HepG2 (cell line): ENCODE data around the gene GPATCH3. TPM values are rescaled to one million over a fixed set of nuclear protein-coding genes. Genes with fewer than 3 reads are reported as not detected.
A peak's percentile ranks its signal among the peaks of the same experiment; 100 is the strongest.

Experiments
- BORCS8-MEF2B ChIP-seq: sonication (generic); formaldehyde crosslinking; IDR thresholded peaks from 2 replicates; pipeline ENCODE4 v1.8.0; 2022; ENCODE audit warnings: mild to moderate bottlenecking, missing genetic modification reagents
- ELF1 ChIP-seq: sonication (generic); formaldehyde crosslinking; IDR thresholded peaks from 2 replicates; pipeline ENCODE4 v1.4.0; 2020; ENCODE audit warnings: missing genetic modification reagents
- FOXC1 ChIP-seq: sonication (generic); formaldehyde crosslinking; IDR thresholded peaks from 2 replicates; pipeline ENCODE4 v1.8.0; 2022; ENCODE audit warnings: mild to moderate bottlenecking, missing genetic modification reagents, borderline replicate concordance
- FOXO4 ChIP-seq: sonication (generic); formaldehyde crosslinking; conservative IDR thresholded peaks from 2 replicates; pipeline ENCODE4 v1.8.1; 2023; ENCODE audit warnings: missing genetic modification reagents
- HDAC1 ChIP-seq: sonication (generic); formaldehyde crosslinking; IDR thresholded peaks from 2 replicates; pipeline ENCODE4 v1.5.1; 2020; ENCODE audit warnings: mild to moderate bottlenecking, missing genetic modification reagents
- ISX ChIP-seq: sonication (generic); formaldehyde crosslinking; conservative IDR thresholded peaks from 2 replicates; pipeline ENCODE4 v1.5.0; 2020; ENCODE audit warnings: missing genetic modification reagents
- JDP2 ChIP-seq: sonication (generic); formaldehyde crosslinking; IDR thresholded peaks from 2 replicates; pipeline ENCODE4 v1.8.1; 2022; ENCODE audit warnings: missing genetic modification reagents, borderline replicate concordance
- MATR3 ChIP-seq: sonication (generic); formaldehyde crosslinking; IDR thresholded peaks from 2 replicates; pipeline ENCODE4 v1.4.0; 2020; ENCODE audit warnings: missing genetic modification reagents
- NONO ChIP-seq, 2 experiments: fragments of 450-650 bp in 1 of 2; sonication (generic) in 1 of 2; formaldehyde crosslinking in 1 of 2; IDR thresholded peaks in 1 of 2; conservative IDR thresholded peaks in 1 of 2; 2 replicates each; pipeline versions ENCODE4 v1.6.1 to v1.8.0; 2017 to 2022; ENCODE audit warnings: mild to moderate bottlenecking in 1 of 2, missing genetic modification reagents in 1 of 2, moderate library complexity in 1 of 2
- SP1 ChIP-seq, 2 experiments: fragments of 450-650 bp in 1 of 2; sonication (generic) in 1 of 2; formaldehyde crosslinking in 1 of 2; IDR thresholded peaks; 2 replicates each; pipeline versions ENCODE4 v1.4.0 to v1.6.1; 2016 to 2020; ENCODE audit warnings: missing genetic modification reagents in 1 of 2
- SSRP1 ChIP-seq: IDR thresholded peaks from 2 replicates; pipeline ENCODE4 v1.6.1; 2016; ENCODE audit warnings: control low read depth
- TCF7 ChIP-seq: sonication (generic); IDR thresholded peaks from 2 replicates; pipeline ENCODE4 v1.6.1; 2016; ENCODE audit warnings: antibody characterized with exemption, low read depth
- ZBTB37 ChIP-seq: sonication (generic); formaldehyde crosslinking; IDR thresholded peaks from 2 replicates; pipeline ENCODE4 v1.4.0; 2020; ENCODE audit warnings: mild to moderate bottlenecking, missing genetic modification reagents
- ZNF282 ChIP-seq: fragments of 450-650 bp; IDR thresholded peaks from 2 replicates; pipeline ENCODE4 v1.6.1; 2018; ENCODE audit not compliant: partially characterized antibody
- ZNF414 ChIP-seq: sonication (generic); formaldehyde crosslinking; IDR thresholded peaks from 2 replicates; pipeline ENCODE4 v1.5.0; 2020; ENCODE audit warnings: missing genetic modification reagents
- ZNF460 ChIP-seq: sonication (generic); formaldehyde crosslinking; IDR thresholded peaks from 2 replicates; pipeline ENCODE4 v1.5.1; 2020; ENCODE audit warnings: missing genetic modification reagents, mild to moderate bottlenecking, borderline replicate concordance
- polyA plus RNA-seq, 8 experiments: library from polyadenylated mRNA; depleted of rRNA in 3 of 8; stranded (reverse) in 7 of 8; unstranded in 1 of 8; fragments of >200 nt; fragmentation: Illumina TruSeq in 4 of 8; extraction: Trizol in 4 of 8; gene quantifications; 2 replicates each; pipeline versions ENCODE4 v1.2.1 to v1.2.3, GENCODE V29; 2011 to 2016; ENCODE audit warnings: low read depth in 4 of 8, missing spikeins in 1 of 8, mixed read lengths in 1 of 8; ENCODE audit not compliant: insufficient read depth in 1 of 8
- total RNA-seq, 5 experiments: library from RNA; depleted of rRNA; stranded (reverse); fragments of >200 nt; fragmentation: Illumina TruSeq; extraction: Trizol; gene quantifications; 2 replicates each; pipeline ENCODE4 v1.2.3, GENCODE V29; 2016; ENCODE audit warnings: low read depth in 1 of 5
- TF ChIP-seq, protein P1 (sequence below): sonication (generic); formaldehyde crosslinking; IDR thresholded peaks from 2 replicates; pipeline ENCODE4 v1.4.0; 2020; ENCODE audit warnings: mild to moderate bottlenecking, missing genetic modification reagents, borderline replicate concordance
- TF ChIP-seq, protein P2 (sequence below): sonication (generic); formaldehyde crosslinking; IDR thresholded peaks from 2 replicates; pipeline ENCODE4 v1.4.0; 2020; ENCODE audit warnings: missing genetic modification reagents; ENCODE audit errors: not compliant biosample characterization

The GPATCH3 gene
- total and polyA plus RNA-seq, 2 of the 13 experiments (the other 11 are each of a cell fraction or from before 2014, with no cell fraction given), result 8.3 to 11.0 TPM

DNA sequence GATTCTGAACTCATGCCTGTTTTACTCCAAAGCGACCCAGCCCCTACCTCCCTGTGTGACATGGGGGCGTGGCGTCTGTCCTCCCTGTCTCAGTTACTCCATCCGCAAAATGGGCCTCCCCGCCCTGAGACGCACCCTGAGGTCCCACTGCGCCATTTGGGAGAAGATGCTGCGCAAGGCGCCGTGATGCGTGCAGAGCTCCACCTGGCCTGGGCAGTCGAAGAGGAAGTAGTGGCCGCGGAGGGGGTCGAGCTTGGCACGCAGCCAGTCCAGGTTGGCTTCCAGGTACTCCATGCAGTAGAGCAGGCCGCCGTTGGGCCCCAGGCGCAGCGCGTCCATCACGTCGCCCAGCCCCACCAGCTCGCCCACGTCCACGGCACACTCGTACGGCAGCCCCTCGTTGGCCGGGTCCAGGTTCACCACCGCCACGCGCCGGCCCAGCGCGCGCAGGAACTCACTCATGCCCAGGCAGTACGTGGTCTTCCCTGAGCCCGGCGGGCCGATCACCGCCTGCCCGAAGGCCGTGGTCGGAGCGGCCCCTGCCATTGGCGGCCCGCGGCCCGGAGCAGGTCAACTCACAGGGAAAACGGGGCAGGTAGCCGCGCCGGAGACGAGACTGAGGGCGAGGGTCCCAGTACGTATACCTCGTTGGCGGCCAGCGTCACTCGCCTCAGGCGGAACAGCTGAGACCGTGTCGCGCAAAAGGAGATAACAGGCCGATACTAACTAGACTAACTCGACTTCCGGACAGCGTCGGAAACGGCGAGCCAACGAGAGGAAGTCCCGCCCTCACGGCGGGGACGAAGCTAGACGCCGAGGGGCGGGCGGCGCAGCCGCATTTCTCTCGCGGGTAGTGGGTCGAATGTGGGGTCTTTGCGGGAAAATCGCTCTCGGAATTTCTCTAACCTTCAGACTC lies 10.5 kb downstream of the GPATCH3 start, which contains the start of gene GPN2 (continued):
- TF ChIP-seq ZNF414 (CRISPR knock-in tag) (peak; percentile 89; the same call in 1 of the 2 replicates), BORCS8-MEF2B (CRISPR knock-in tag) (peak; percentile 77; the same call in 1 of the 2 replicates), ISX (no peak), FOXC1 (peak; percentile 90), SSRP1 (CRISPR knock-in tag) (no peak; the same call in 1 of the 2 replicates), JDP2 (CRISPR knock-in tag) (no peak), ZBTB37 (CRISPR knock-in tag) (no peak), MATR3 (CRISPR knock-in tag) (no peak), SP1 (IDR thresholded peaks at IDR 0.05) (no peak), SP1 (CRISPR knock-in tag; IDR thresholded peaks at IDR 0.05) (no peak), NONO (IDR thresholded peaks at IDR 0.05) (no peak), NONO (CRISPR knock-in tag; conservative IDR thresholded peaks at IDR 0.05) (peak; percentile 87), TCF7 (no peak), ZNF460 (CRISPR knock-in tag) (no peak; the same call in 1 of the 2 replicates), HDAC1 (CRISPR knock-in tag) (peak; percentile 89), ZNF282 (no peak), FOXO4 (CRISPR knock-in tag) (no peak), ELF1 (CRISPR knock-in tag) (peak; percentile 88)
- TF ChIP-seq, protein P1, sequence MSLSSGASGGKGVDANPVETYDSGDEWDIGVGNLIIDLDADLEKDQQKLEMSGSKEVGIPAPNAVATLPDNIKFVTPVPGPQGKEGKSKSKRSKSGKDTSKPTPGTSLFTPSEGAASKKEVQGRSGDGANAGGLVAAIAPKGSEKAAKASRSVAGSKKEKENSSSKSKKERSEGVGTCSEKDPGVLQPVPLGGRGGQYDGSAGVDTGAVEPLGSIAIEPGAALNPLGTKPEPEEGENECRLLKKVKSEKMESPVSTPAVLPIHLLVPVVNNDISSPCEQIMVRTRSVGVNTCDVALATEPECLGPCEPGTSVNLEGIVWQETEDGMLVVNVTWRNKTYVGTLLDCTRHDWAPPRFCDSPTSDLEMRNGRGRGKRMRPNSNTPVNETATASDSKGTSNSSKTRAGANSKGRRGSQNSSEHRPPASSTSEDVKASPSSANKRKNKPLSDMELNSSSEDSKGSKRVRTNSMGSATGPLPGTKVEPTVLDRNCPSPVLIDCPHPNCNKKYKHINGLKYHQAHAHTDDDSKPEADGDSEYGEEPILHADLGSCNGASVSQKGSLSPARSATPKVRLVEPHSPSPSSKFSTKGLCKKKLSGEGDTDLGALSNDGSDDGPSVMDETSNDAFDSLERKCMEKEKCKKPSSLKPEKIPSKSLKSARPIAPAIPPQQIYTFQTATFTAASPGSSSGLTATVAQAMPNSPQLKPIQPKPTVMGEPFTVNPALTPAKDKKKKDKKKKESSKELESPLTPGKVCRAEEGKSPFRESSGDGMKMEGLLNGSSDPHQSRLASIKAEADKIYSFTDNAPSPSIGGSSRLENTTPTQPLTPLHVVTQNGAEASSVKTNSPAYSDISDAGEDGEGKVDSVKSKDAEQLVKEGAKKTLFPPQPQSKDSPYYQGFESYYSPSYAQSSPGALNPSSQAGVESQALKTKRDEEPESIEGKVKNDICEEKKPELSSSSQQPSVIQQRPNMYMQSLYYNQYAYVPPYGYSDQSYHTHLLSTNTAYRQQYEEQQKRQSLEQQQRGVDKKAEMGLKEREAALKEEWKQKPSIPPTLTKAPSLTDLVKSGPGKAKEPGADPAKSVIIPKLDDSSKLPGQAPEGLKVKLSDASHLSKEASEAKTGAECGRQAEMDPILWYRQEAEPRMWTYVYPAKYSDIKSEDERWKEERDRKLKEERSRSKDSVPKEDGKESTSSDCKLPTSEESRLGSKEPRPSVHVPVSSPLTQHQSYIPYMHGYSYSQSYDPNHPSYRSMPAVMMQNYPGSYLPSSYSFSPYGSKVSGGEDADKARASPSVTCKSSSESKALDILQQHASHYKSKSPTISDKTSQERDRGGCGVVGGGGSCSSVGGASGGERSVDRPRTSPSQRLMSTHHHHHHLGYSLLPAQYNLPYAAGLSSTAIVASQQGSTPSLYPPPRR (CRISPR knock-in tag), result no peak; the same call in 1 of the 2 replicates
- TF ChIP-seq, protein P2, sequence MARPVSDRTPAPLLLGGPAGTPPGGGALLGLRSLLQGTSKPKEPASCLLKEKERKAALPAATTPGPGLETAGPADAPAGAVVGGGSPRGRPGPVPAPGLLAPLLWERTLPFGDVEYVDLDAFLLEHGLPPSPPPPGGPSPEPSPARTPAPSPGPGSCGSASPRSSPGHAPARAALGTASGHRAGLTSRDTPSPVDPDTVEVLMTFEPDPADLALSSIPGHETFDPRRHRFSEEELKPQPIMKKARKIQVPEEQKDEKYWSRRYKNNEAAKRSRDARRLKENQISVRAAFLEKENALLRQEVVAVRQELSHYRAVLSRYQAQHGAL (CRISPR knock-in tag), result no peak
